Brain microvascular endothelial cell (primary cell): Measurements from ENCODE around the gene HIP1.
"Not testable (repeated sequence)": the region's sequence is repeated elsewhere in the genome, so short reads cannot be mapped to it uniquely, and the experiment has no call there.

Source experiments
- DNase-seq: peaks from one replicate; pipeline ENCODE4 v3.0.0-alpha.2; 2020
- H3K27ac ChIP-seq: fragments of 250-450 bp; sonication (Bioruptor Pico); 2 replicates; pipeline ENCODE4 v1.5.1; 2020; ENCODE audit warnings: mild to moderate bottlenecking, moderate library complexity
- H3K27me3 ChIP-seq: fragments of 250-450 bp; sonication (Bioruptor Pico); replicated peaks from 2 replicates; pipeline ENCODE4 v1.5.1; 2020; ENCODE audit warnings: mild to moderate bottlenecking
- H3K36me3 ChIP-seq: fragments of 250-450 bp; sonication (Bioruptor Pico); replicated peaks from 2 replicates; pipeline ENCODE4 v1.5.1; 2020; ENCODE audit warnings: mild to moderate bottlenecking
- H3K4me3 ChIP-seq: 2 replicates; pipeline ENCODE4 v1.5.1; 2011; ENCODE audit warnings: low read depth, mild to moderate bottlenecking, control low read depth, low read length, moderate library complexity
- in situ Hi-C: cut with HindIII; loops from 2 replicates; pipeline ENCODE4 v1.10.0; 2017; ENCODE audit warnings: low sequenced_read_pairs, low pct_ligation_motif_present

HIP1 gene

GRCh38 chr7:75485355-75485978 lies 253.3 kb downstream of the HIP1 start:
- peak overlapping the region; percentile 74 for H3K4me3 ChIP-seq
- DNase-seq, H3K36me3 ChIP-seq, H3K27me3 ChIP-seq, in situ Hi-C loops: not testable (repeated sequence)
- peak overlapping the region; percentile 69 for H3K27ac ChIP-seq
